Endodermal cell (in vitro differentiated cells): ENCODE results near the gene VSTM5. TPM values are rescaled to one million over a fixed set of nuclear protein-coding genes. Genes with fewer than 3 reads are reported as not detected.

Experiments used
- DNase-seq: peaks from one replicate; pipeline ENCODE4 v3.0.0-alpha.2; 2017
- H3K27ac ChIP-seq: 2 replicates; pipeline ENCODE4 v1.5.1; 2013; ENCODE audit warnings: mild to moderate bottlenecking, low read depth, low read length, moderate library complexity
- H3K27me3 ChIP-seq: 2 replicates; pipeline ENCODE4 v1.6.1; 2013; ENCODE audit warnings: mild to moderate bottlenecking, low read length, moderate library complexity; ENCODE audit not compliant: insufficient read depth, control insufficient read depth, poor library complexity, severe bottlenecking
- H3K36me3 ChIP-seq: 2 replicates; pipeline ENCODE4 v1.7.0; 2013; ENCODE audit warnings: mild to moderate bottlenecking, low read length, moderate library complexity; ENCODE audit not compliant: control insufficient read depth, insufficient read depth
- H3K4me1 ChIP-seq: one replicate; pipeline ENCODE4 v1.7.0; 2013; ENCODE audit warnings: low read length; ENCODE audit not compliant: control insufficient read depth, insufficient read depth
- H3K4me3 ChIP-seq: 2 replicates; pipeline ENCODE4 v1.5.1; 2013; ENCODE audit warnings: mild to moderate bottlenecking, low read length, moderate library complexity
- H3K9ac ChIP-seq: 2 replicates; pipeline ENCODE4 v1.6.1; 2013; ENCODE audit warnings: mild to moderate bottlenecking, low read length, moderate library complexity; ENCODE audit not compliant: poor library complexity, severe bottlenecking; ENCODE audit errors: extremely low read depth
- H3K9me3 ChIP-seq: 2 replicates; pipeline ENCODE4 v1.6.1; 2013; ENCODE audit warnings: mild to moderate bottlenecking, low read length, moderate library complexity; ENCODE audit not compliant: control insufficient read depth
- H3K27ac Mint-ChIP-seq: 2 replicates; pipeline ENCODE4 v1.8.0; 2020; ENCODE audit warnings: mixed read lengths
- H3K27me3 Mint-ChIP-seq: 2 replicates; pipeline ENCODE4 v1.8.0; 2021; ENCODE audit warnings: mild to moderate bottlenecking, mixed read lengths; ENCODE audit not compliant: insufficient read depth
- H3K36me3 Mint-ChIP-seq: 2 replicates; pipeline ENCODE4 v1.8.0; 2020; ENCODE audit warnings: low read depth, mixed read lengths
- H3K4me1 Mint-ChIP-seq: 2 replicates; pipeline ENCODE4 v1.8.0; 2020; ENCODE audit warnings: mixed read lengths
- H3K4me3 Mint-ChIP-seq: 2 replicates; pipeline ENCODE4 v1.8.0; 2020; ENCODE audit warnings: mild to moderate bottlenecking, moderate library complexity, mixed read lengths
- H3K9me3 Mint-ChIP-seq: 2 replicates; pipeline ENCODE4 v1.8.0; 2020; ENCODE audit warnings: mild to moderate bottlenecking, mixed read lengths
- CTCF ChIP-seq: fragments of 200-600 bp; sonication (generic); conservative IDR thresholded peaks from 2 replicates; pipeline ENCODE4 v1.5.0; 2021; ENCODE audit warnings: antibody characterized with exemption, mild to moderate bottlenecking
- WGBS, 2 experiments: methylation state at CpG; one replicate each; pipeline versions ENCODE4 v1.1.5 to v1.1.7; 2013; ENCODE audit warnings: missing lambda C conversion rate in 2 of 2, mixed read lengths in 1 of 2; ENCODE audit not compliant: insufficient coverage in 1 of 2, insufficient read length in 1 of 2; 5-methylcytosine and 5-hydroxymethylcytosine counted together
- total RNA-seq, 2 donors: library from RNA; stranded (reverse); fragmentation: NEBNext Ultra II Directional in 1 of 2; extraction: Animal tissue kit (Norgen Biotek cat#: 25700) in 1 of 2; gene quantifications; 2 replicates in 1 of 2; 3 replicates in 1 of 2; pipeline ENCODE4 v1.2.1, GENCODE V29; 2021

The VSTM5 gene
- total RNA-seq, 2 donors from 2014 or later: 0.29 to 0.75 TPM

- Histone ChIP-seq H3K9ac (no peak overlapping the region), H3K4me1 (peaks cover 33% of the 10 kb centered on the region), H3K27ac (no peak overlapping the region), H3K36me3 (no peaks in the 10 kb centered on the region), H3K9me3 (no peaks in the 10 kb centered on the region), H3K4me3 (no peak overlapping the region), H3K27me3 (peaks cover 8% of the 10 kb centered on the region)
- no peak for TF ChIP-seq CTCF
- no peak for DNase-seq
- WGBS, 2 experiments: 92 to 100% methylated on average over 2 to 4 of the region's 4 CpGs
- no peak overlapping the region for H3K4me3 Mint-ChIP-seq
- H3K9me3 Mint-ChIP-seq: no peaks in the 10 kb centered on the region
- H3K27me3 Mint-ChIP-seq: peaks cover 4% of the 10 kb centered on the region
- H3K4me1 Mint-ChIP-seq: peaks cover 43% of the 10 kb centered on the region
- H3K27ac Mint-ChIP-seq: no peak overlapping the region
- H3K36me3 Mint-ChIP-seq: no peaks in the 10 kb centered on the region
These were observed 11.4 kb upstream of the VSTM5 start for GRCh38 chr11:93861808-93862207.

GRCh38 chr11:93858121-93858775 lies 7.8 kb upstream of the VSTM5 start:
- no peaks in the 10 kb centered on the region for H3K9me3 Mint-ChIP-seq
- H3K9ac ChIP-seq: no peak overlapping the region

GRCh38 chr11:93857413-93858120 lies 7.1 kb upstream of the VSTM5 start:
- TF ChIP-seq CTCF: no peak
- no peaks in the 10 kb centered on the region for H3K27me3 Mint-ChIP-seq

More at GRCh38 chr11:93858121-93858775, 7.8 kb upstream of the VSTM5 start:
- H3K4me1 Mint-ChIP-seq: peaks cover 57% of the 10 kb centered on the region
- Histone ChIP-seq H3K27me3 (no peaks in the 10 kb centered on the region), H3K27ac (no peak overlapping the region), H3K36me3 (no peaks in the 10 kb centered on the region), H3K9me3 (peaks cover 3% of the 10 kb centered on the region), H3K4me1 (peaks cover 40% of the 10 kb centered on the region), H3K4me3 (no peak overlapping the region)
- 70 to 73% methylated on average over 3 of the region's 3 CpGs for WGBS, 2 experiments
- no peak for TF ChIP-seq CTCF
- DNase-seq: no peak
- H3K27ac Mint-ChIP-seq: no peak overlapping the region
- peaks cover 3% of the 10 kb centered on the region for H3K27me3 Mint-ChIP-seq
- no peak overlapping the region for H3K4me3 Mint-ChIP-seq
- H3K36me3 Mint-ChIP-seq: no peaks in the 10 kb centered on the region

More at GRCh38 chr11:93857413-93858120, 7.1 kb upstream of the VSTM5 start:
- Histone ChIP-seq H3K9ac (no peak overlapping the region), H3K27ac (no peak overlapping the region), H3K4me3 (no peak overlapping the region), H3K9me3 (peaks cover 3% of the 10 kb centered on the region), H3K36me3 (no peaks in the 10 kb centered on the region), H3K4me1 (peaks cover 45% of the 10 kb centered on the region), H3K27me3 (no peaks in the 10 kb centered on the region)
- H3K27ac Mint-ChIP-seq: no peak overlapping the region
- H3K36me3 Mint-ChIP-seq: no peaks in the 10 kb centered on the region
- peaks cover 63% of the 10 kb centered on the region for H3K4me1 Mint-ChIP-seq
- WGBS, 2 experiments: 68% methylated on average over 3 of the region's 3 CpGs; no CpG with 5 or more reads in 1 of the 2 experiments
- no peaks in the 10 kb centered on the region for H3K9me3 Mint-ChIP-seq
- no peak overlapping the region for H3K4me3 Mint-ChIP-seq
- peak; percentile 41 for DNase-seq
